HG03439 (cell line): ENCODE results near the gene HOXB9.

Experiments
- ATAC-seq: cut with Tn5 transposase; IDR thresholded peaks from one replicate; pipeline ENCODE4 v1.9.1; 2021; ENCODE audit warnings: mild to moderate bottlenecking, moderate library complexity; ENCODE audit not compliant: unreplicated experiment

Gene HOXB9

GRCh38 chr17:48625495-48626244, 488 bp downstream of the HOXB9 start:
- no peak for ATAC-seq

GRCh38 chr17:48624544-48625494, 1.3 kb downstream of the HOXB9 start:
- ATAC-seq = no peak

GRCh38 chr17:48624118-48624517, 2.0 kb downstream of the HOXB9 start:
- ATAC-seq = no peak

- ATAC-seq = no peak
Observed at GRCh38 chr17:48623583-48623982, 2.6 kb downstream of the HOXB9 start.

GRCh38 chr17:48622857-48623256, 3.3 kb downstream of the HOXB9 start:
- no peak for ATAC-seq

GRCh38 chr17:48621410-48622392, 4.5 kb downstream of the HOXB9 start:
- ATAC-seq = no peak

GRCh38 chr17:48620461-48621139, 5.6 kb downstream of the HOXB9 start:
- no peak for ATAC-seq

- no peak for ATAC-seq
Observed at GRCh38 chr17:48619826-48620449, 6.2 kb downstream of the HOXB9 start.

GRCh38 chr17:48618256-48618896, 7.8 kb downstream of the HOXB9 start:
- ATAC-seq = no peak

GRCh38 chr17:48617471-48618255, 8.5 kb downstream of the HOXB9 start:
- no peak for ATAC-seq

GRCh38 chr17:48616717-48617470, 9.3 kb downstream of the HOXB9 start:
- no peak for ATAC-seq

GRCh38 chr17:48615963-48616716, 10.0 kb downstream of the HOXB9 start:
- no peak for ATAC-seq

GRCh38 chr17:48615047-48615962, 10.9 kb downstream of the HOXB9 start, which contains the start of gene HOXB8:
TSS of gene HOXB8 (minus strand) at chr17:48615292. CDS start at chr17:48614704, 588 bp downstream.
- no peak for ATAC-seq

GRCh38 chr17:48613862-48614694, 12.1 kb downstream of the HOXB9 start:
- ATAC-seq = no peak
